NCI-H1694 (cell line): Measurements from ENCODE around the gene TMEFF2.
"Not testable (repeated sequence)": the region's sequence is repeated elsewhere in the genome, so short reads cannot be mapped to it uniquely, and the experiment has no call there.

Source experiments
- DNase-seq: peaks from one replicate; lab custom pipeline; 2025; lab: John Stamatoyannopoulos, UW

The TMEFF2 gene

DNA sequence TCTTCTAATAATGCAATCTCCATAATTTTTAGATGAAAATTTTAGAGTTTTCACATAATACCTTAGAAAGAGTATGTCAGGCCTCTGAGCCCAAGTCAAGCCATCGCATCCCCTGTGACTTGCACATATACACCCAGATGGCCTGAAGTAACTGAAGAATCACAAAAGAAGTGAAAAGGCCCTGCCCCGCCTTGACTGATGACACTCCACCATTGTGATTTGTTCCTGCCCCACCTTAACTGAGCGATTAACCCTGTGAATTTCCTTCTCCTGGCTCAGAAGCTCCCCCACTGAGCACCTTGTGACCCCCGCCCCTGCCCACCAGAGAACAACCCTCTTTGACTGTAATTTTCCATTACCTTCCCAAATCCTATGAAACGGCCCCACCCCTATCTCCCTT is 64.4 kb downstream of the TMEFF2 start:
- DNase-seq: not testable (repeated sequence)

DNA sequence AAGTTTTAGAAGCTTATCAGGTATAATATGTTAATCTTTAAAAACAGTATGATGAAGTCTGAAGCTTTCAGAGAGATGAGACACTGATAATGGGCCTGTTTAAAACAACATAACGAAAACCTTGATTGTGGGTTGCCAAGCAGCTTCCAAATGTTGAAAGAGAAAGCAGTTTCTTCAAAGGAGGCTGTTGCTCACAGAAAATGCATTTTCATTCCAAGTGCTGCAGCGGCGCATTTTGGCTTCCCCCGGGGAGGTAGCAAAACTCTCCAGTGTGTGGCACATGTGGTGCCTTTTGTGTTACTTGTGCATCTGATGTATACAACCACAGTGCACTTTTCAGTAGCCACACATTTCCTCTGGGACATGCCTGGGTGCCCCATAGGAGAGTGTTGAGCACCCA is 66.1 kb downstream of the TMEFF2 start:
- DNase-seq: no peak

DNA sequence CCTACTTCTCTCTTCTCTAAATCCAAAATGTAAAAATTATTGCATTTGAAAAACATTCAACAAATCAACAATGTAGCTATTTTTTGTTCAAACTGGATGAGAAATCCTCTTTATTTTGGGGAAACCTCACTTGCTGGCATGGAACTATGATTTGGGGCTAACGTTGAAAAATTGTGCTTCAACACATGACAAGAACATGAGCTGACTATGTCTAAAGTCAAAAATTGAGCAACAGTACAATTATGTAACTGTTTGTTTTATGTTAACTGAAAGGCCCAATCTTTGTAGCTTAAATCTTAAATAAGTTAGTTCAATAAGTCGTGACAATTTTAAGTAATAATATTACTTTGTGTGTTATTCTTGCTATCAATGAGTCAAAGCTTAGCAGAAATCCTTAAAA is 67.3 kb downstream of the TMEFF2 start:
- no peak for DNase-seq

- no peak for DNase-seq
Observed at GRCh38 chr2:192126912-192127311, 67.8 kb downstream of the TMEFF2 start.

DNA sequence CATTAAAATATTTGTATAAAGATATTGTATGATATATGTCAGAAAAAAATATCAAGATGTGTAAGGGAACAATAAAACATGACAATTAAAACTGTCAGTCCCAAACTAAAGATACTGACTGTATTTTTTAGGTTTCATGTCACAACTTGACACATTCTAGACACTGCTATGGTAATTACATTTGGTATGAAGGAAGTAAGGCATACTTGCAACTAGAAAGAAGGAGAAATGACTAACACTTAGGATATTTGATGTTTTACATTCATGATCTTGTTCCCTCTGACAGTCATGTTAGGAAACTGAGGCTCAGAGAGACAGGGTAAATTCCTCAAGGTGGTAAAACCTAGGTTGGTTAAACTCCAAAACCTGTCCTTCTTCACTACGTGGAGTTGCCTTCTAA is 68.3 kb downstream of the TMEFF2 start:
- no peak for DNase-seq

DNA sequence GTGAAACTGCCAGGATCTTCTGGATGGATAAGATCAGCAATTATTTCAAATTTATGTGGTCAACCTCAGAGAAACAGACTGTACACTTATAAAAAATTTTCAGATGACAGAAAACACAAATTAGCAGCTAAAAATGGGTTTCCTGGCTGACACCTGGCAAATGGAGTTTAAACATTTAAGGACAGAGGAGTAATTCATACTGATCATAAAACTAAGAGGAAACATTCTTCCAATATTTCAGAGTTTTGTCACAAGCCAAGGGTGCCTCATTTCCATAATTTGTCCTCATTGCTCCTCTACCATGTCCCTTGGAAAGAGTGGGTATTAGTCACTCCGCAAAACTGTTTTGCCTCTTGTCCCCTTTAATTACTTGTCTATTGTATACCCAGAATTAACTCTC is 70.2 kb downstream of the TMEFF2 start:
- DNase-seq: no peak

- no peak for DNase-seq
Observed at GRCh38 chr2:192123847-192124246, 70.9 kb downstream of the TMEFF2 start.

- DNase-seq: no peak
Observed at GRCh38 chr2:192122946-192123345, 71.8 kb downstream of the TMEFF2 start.

GRCh38 chr2:192122141-192122540 is 72.6 kb downstream of the TMEFF2 start:
- DNase-seq: no peak

GRCh38 chr2:192119536-192119935 is 75.2 kb downstream of the TMEFF2 start:
- DNase-seq: no peak

DNA sequence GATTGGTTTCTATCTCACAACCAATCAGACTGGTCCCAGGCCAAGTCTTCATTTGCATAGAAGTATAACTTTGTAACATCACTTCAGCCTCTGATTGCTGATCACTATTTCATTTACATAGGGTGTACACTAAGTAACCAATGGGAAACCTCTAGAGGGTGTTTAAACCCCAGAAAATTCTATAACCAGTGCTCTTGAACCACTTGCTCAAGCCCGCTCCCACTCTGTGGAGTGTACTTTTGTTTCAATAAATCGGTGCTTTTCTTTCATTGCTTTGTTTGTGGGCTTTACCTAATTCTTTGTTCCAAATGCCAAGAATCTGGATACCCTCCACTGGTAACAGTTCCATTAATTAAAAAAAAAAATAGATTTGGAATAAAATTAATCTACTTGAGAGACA is 77.0 kb downstream of the TMEFF2 start:
- no peak for DNase-seq

DNA sequence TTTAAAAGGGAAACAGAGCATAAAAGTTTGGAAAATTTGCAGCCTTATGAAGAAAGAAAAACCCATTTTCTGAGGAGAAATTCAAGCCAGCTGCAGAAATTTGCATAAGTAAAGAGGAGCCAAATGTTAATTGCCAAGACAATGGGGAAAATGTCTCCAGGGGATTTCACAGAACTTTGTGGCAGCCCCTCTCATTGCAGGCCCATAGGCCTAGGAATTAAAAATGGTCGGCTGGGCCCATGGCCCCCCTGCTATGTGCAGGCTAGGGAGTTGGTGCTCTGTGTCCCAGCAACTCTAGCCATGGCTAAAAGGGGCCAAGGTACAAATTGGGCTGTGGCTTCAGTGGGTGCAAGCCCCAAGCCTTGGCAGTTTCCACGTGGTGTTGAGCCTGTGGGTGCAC is 83.2 kb downstream of the TMEFF2 start:
- DNase-seq: not testable (repeated sequence)

DNA sequence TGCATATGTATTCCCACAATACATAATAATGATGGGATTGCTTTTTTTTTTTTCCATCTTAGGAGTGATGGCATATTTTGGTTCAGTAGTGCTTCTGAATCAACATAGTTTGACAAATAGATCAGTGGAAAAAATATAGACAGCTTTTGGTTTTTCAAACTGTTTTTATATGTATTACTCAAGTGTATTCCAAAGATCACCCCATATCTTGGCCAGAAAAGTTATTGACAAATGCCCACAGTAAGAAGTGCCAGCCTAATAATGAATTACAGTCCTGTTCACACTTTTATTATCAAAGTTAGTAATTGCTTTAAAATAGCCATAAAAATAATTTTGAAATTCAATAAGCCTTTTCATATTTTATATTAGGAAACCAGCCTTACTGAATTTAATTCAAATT is 95.0 kb downstream of the TMEFF2 start:
- DNase-seq: no peak

GRCh38 chr2:192098814-192099491 is 95.8 kb downstream of the TMEFF2 start:
- DNase-seq: no peak

GRCh38 chr2:192091476-192091875 is 103.3 kb downstream of the TMEFF2 start:
- DNase-seq: no peak

GRCh38 chr2:192090911-192091310 is 103.8 kb downstream of the TMEFF2 start:
- DNase-seq: peak; percentile 27

GRCh38 chr2:192087398-192087958 is 107.3 kb downstream of the TMEFF2 start:
- DNase-seq: peak; percentile 29

DNA sequence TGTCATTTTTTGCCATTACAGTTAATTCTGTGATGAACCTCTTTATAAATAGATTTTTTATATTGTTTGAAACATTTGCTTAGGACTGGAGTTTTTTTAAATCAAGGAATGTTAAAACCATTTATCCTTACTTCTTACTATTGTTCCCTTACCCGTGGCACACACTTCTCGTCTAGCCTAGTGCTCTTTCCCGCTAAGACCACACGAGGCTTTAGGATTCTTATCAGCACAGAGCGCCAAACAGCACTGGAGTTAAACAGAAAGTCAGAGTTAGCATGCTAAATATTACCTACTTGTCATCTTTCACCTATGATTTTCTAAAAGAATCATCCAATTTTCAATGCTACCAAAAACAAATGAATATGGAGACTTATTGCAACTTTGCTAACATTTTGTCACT is 112.6 kb downstream of the TMEFF2 start:
- no peak for DNase-seq

- DNase-seq: not testable (repeated sequence)
Observed at GRCh38 chr2:192080096-192080495, 114.6 kb downstream of the TMEFF2 start.

DNA sequence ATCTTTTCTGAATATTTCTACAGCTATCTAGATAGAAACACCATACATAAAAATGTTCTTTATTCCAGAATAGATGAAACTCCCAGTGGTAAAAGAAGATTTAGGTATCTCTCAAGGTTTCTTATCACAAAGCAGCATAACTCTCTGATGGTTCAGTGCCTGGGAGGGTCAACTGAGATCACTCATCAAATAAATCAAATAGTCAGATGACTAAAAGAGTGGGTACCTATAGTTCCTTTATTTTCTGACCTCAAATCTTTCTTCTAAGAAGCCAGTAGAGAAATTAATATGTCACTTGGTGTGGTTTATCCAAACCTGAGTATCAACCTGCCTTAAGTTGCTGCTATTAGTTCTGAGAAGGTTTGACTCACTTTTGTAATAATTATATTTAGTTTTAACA is 120.9 kb downstream of the TMEFF2 start:
- DNase-seq: no peak

GRCh38 chr2:192072778-192073177 is 122.0 kb downstream of the TMEFF2 start:
- DNase-seq: no peak

DNA sequence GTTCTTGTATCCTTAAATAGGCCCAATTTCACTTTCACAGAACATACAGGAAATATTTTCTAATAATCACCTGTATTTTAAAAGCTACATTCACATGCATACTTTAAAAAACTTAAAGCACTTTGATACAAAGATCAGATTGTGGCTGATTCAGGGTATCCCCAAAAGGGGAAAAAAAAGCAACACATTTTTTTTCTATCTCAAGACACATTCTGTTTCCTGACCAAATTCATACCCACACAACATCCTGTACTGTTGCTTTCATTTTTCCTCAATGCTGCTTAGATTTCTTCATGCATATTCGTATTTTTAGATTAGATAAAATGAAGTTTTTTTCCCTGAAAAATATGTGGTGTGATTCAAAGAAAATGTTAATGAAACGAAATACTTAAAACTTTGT is 122.5 kb downstream of the TMEFF2 start:
- DNase-seq: no peak

DNA sequence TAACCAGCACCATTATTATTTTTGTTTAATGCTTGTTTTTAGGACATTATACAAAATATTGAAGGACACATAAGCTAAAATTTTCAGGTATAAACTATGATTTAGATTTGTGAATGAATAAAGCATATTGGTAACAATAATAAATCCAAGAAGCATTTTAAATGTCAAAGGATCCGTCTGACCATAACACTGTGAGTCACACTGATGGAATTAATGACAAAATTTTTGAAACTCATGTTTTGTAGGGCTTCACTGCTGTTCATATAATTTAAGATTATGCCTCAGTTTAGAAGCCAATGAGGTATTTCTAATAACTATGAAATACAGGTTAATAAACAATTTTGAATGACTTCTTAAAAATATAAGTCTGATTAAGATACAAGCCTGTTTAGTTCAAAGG is 124.6 kb downstream of the TMEFF2 start:
- DNase-seq: no peak

DNA sequence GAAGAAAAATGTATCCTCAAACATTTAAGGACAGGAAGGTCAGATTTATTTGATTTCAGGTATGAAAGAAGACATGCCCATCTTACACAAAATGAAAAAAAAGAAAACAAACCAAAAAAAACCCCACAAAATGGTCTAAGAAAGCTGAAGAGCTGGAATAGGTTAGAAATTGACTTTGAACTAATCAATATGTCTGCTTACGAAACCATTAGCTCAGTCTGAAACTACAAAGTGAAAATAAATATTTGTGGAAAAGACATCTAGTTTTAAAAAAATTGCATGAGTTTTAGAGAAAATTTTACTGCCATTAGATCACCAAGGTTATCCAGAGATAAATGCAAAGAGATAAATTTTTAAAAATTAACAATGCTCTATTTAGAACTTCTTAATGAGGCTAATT is 125.3 kb downstream of the TMEFF2 start:
- no peak for DNase-seq
